HL-60 (cell line): ENCODE results near the gene PGA4.
"Not testable (repeated sequence)": the region's sequence is repeated elsewhere in the genome, so short reads cannot be mapped to it uniquely, and the experiment has no call there.

Source experiments
- DNase-seq, 2 experiments: peaks; one replicate each; pipeline ENCODE4 v3.0.0-alpha.2; 2010 to 2020; ENCODE audit warnings: low read depth in 1 of 2, low spot score in 1 of 2
- H3K27ac ChIP-seq: fragments of 250-450 bp; sonication (Bioruptor Pico); replicated peaks from 2 replicates; pipeline ENCODE4 v1.5.1; 2020; ENCODE audit warnings: mild to moderate bottlenecking, moderate library complexity
- H3K27me3 ChIP-seq: fragments of 250-450 bp; sonication (Bioruptor Pico); 2 replicates; pipeline ENCODE4 v1.5.1; 2021; ENCODE audit warnings: mild to moderate bottlenecking, moderate library complexity; ENCODE audit not compliant: insufficient read depth, poor library complexity, severe bottlenecking
- H3K4me3 ChIP-seq: replicated peaks from 2 replicates; pipeline ENCODE4 v1.5.1; 2011; ENCODE audit warnings: mild to moderate bottlenecking, control low read depth, low read length; ENCODE audit not compliant: insufficient read depth
- GABPA ChIP-seq: IDR thresholded peaks from 2 replicates; pipeline ENCODE4 v1.6.1; 2012; ENCODE audit warnings: low read depth
- POLR2AphosphoS5 ChIP-seq: IDR thresholded peaks from 2 replicates; pipeline ENCODE4 v1.6.1; 2012; ENCODE audit warnings: low read depth
- REST ChIP-seq: IDR thresholded peaks from 2 replicates; pipeline ENCODE4 v1.6.1; 2012; ENCODE audit warnings: low read depth; ENCODE audit not compliant: insufficient replicate concordance
- SPI1 ChIP-seq: IDR thresholded peaks from 2 replicates; pipeline ENCODE4 v1.6.1; 2012; ENCODE audit warnings: low read depth, mild to moderate bottlenecking, borderline replicate concordance
- TF ChIP-seq, protein P1 (sequence below): IDR thresholded peaks from one replicate; pipeline ENCODE4 v1.5.1; 2011; ENCODE audit warnings: low read length, control low read depth, inconsistent platforms; ENCODE audit not compliant: insufficient read depth

PGA4 gene

DNA sequence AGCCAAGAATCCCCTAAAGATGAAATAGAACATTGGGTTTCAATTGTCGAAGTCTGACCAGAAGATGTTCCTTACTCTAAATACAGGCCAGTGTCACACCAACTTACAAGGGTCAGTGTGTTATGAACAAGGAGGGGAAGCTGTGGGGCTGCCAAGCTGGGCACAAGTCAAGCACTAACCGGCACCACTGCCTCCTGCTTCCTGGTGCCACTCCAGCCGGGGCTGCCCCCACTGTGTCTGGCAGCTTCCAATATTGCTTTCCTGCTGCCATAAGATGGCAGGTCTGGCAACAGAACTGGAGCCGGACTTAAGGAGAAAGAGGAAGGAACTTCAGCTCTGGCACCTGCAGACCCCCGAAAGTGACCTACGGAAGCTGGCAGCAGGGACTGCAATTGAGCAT is 47.2 kb upstream of the PGA4 start:
- Histone ChIP-seq H3K27ac (no peak overlapping the region), H3K27me3 (no peaks in the 10 kb centered on the region), H3K4me3 (no peak overlapping the region)
- no peak for DNase-seq
- TF ChIP-seq GABPA, result no peak

DNA sequence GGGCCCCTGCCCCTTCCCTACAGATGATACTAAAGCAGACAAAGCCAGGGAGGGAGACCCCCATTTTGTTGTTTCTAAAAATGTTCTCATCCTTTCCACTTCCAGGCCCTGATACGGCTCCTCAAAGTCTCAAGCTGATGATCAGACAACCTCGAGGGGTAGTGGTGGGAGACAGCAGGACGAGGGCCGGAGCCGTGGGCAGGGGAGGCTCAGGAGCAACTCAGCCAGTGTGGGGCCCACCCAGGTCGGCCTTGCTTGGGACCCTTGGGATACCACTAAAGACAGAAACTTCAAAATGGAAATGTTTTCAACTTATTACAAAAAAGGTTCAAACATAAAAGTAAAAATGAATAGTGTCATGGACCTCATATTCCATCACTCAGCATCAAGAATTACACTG is 45.7 kb upstream of the PGA4 start:
- TF ChIP-seq REST, result no peak
- TF ChIP-seq, protein P1, sequence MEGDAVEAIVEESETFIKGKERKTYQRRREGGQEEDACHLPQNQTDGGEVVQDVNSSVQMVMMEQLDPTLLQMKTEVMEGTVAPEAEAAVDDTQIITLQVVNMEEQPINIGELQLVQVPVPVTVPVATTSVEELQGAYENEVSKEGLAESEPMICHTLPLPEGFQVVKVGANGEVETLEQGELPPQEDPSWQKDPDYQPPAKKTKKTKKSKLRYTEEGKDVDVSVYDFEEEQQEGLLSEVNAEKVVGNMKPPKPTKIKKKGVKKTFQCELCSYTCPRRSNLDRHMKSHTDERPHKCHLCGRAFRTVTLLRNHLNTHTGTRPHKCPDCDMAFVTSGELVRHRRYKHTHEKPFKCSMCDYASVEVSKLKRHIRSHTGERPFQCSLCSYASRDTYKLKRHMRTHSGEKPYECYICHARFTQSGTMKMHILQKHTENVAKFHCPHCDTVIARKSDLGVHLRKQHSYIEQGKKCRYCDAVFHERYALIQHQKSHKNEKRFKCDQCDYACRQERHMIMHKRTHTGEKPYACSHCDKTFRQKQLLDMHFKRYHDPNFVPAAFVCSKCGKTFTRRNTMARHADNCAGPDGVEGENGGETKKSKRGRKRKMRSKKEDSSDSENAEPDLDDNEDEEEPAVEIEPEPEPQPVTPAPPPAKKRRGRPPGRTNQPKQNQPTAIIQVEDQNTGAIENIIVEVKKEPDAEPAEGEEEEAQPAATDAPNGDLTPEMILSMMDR, result no peak
- no peak for TF ChIP-seq SPI1
- no peak for TF ChIP-seq GABPA
- no peak for TF ChIP-seq POLR2AphosphoS5
- H3K27me3 ChIP-seq, result no peaks in the 10 kb centered on the region
- no peak for DNase-seq
- no peak overlapping the region for H3K4me3 ChIP-seq
- H3K27ac ChIP-seq, result no peak overlapping the region

DNA sequence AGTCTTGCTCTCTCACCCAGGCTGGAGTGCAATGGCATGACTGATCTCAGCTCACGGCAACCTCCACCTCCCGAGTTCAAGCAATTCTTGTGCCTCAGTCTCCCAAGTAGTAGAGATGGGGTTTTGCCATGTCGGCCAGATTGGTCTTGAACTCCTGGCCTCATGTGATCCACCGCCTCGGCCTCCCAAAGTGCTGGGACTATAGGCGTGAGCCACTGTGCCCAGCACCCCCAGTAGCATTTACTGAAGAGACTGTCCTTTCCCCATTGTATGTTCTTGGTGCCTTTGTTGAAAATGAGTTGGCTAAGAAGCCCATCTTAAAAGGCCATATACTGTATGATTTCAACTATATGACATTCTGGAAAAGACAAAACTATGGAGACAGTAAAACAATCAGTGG is 41.9 kb upstream of the PGA4 start:
- not testable (repeated sequence) for H3K27me3 ChIP-seq, DNase-seq, H3K4me3 ChIP-seq, H3K27ac ChIP-seq

DNA sequence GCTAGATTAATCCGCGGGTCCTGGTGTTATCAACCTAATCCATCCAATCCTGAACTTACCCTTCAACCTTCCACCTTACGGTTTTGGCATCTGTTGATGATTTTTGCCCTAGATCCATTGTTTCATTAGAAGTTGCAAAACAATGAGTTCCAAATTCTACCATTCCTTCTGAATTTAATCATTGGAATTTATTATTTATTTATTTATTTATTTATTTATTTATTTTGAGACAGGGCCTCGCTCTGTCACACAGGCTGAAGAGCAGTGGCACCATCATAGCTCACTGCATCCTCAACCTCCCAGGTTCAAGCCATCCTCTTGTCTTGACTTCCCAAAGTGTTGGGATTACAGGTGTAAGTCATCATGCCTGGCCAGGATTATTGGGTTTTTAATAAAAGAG is 40.7 kb upstream of the PGA4 start:
- no peak overlapping the region for H3K27ac ChIP-seq
- TF ChIP-seq, protein P1, result no peak
- TF ChIP-seq POLR2AphosphoS5 (no peak), SPI1 (no peak), REST (no peak), GABPA (no peak)
- H3K4me3 ChIP-seq, result no peak overlapping the region
- no peaks in the 10 kb centered on the region for H3K27me3 ChIP-seq
- no peak for DNase-seq

GRCh38 chr11:61183645-61184044 is 38.5 kb upstream of the PGA4 start:
- no peak overlapping the region for H3K27ac ChIP-seq
- TF ChIP-seq POLR2AphosphoS5 (no peak), REST (no peak), SPI1 (no peak), GABPA (no peak)
- TF ChIP-seq, protein P1, result no peak
- no peaks in the 10 kb centered on the region for H3K27me3 ChIP-seq
- no peak for DNase-seq
- H3K4me3 ChIP-seq, result no peak overlapping the region
